NCI-H524 (cell line): ENCODE data around the gene TAB2.

ENCODE experiments used
- DNase-seq, 2 experiments: peaks; one replicate each; lab custom pipeline; 2025; lab: John Stamatoyannopoulos, UW

Gene TAB2

GRCh38 chr6:149372062-149372461 lies 54.5 kb downstream of the TAB2 start:
- DNase-seq: no peak

- DNase-seq: no peak
These were observed 56.0 kb downstream of the TAB2 start for GRCh38 chr6:149373511-149373910.

DNA sequence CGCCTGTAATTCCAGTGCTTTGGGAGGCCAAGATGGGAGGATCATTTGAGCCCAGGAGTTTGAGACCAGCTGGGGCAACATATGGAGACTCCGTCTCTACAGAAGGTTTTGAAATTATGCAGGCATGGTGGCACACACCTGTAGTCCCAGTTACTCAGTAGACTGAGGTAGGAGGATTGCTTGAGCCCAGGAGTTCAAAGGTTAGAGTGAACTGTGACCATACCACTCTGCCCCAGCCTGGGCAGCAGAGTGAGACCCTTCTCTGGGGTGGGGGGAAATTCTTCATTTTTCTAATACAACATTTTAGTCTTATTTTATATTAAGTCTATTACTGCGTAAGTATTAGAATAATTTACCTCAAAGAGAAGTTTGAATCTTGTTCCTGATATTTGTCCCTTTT lies 62.5 kb downstream of the TAB2 start:
- no peak for DNase-seq

- no peak for DNase-seq
These were observed 63.0 kb downstream of the TAB2 start for GRCh38 chr6:149380523-149380922.

GRCh38 chr6:149383371-149383770 lies 65.9 kb downstream of the TAB2 start:
- DNase-seq: no peak

DNA sequence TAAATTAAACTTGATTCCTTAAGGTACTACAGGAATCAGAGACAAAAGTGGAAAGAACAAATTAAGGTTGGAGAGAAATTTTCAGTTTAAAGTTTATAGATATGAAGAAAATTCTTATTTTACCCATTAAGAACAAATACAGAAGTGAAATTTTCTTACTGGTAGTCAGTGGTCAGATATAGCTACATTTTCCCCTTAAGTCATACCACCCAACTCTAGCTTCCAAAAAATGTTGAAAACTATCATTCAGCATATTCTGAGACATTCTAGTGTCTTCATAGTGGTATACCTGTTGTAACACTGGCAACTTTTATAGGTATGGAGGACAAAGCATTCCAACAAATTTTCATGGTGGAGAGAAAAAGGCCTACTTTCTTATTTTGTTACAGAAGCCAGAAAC lies 67.0 kb downstream of the TAB2 start:
- no peak for DNase-seq

DNA sequence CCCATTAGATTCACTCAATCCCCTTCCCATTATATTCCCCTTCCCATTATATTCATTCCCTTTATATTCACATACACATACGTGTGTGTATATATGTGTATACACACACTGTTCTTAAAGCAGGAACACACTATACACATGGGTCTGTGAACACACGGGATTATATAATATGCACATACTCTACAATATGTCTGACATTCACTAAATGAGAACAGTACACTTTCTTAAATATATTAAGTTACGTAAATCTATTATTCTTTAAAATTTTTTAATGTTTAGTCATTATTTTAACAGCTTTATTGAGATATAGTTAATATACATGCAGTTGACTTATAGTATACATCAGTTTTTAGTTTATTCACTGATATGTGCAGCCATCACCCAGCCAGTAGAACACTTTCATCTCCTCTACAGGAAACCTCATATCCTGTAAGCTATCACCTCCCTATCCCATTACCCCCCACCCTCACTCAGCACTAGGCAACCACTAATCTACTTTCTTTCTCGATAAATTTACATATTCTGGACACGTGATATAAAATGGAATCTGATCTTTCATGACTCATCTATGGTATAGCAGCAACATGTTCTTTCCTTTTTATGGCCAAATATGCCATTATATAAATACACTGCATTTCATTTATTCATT lies 68.6 kb downstream of the TAB2 start:
- no peak for DNase-seq

- no peak for DNase-seq
These were observed 70.4 kb downstream of the TAB2 start for GRCh38 chr6:149387779-149388512.

DNA sequence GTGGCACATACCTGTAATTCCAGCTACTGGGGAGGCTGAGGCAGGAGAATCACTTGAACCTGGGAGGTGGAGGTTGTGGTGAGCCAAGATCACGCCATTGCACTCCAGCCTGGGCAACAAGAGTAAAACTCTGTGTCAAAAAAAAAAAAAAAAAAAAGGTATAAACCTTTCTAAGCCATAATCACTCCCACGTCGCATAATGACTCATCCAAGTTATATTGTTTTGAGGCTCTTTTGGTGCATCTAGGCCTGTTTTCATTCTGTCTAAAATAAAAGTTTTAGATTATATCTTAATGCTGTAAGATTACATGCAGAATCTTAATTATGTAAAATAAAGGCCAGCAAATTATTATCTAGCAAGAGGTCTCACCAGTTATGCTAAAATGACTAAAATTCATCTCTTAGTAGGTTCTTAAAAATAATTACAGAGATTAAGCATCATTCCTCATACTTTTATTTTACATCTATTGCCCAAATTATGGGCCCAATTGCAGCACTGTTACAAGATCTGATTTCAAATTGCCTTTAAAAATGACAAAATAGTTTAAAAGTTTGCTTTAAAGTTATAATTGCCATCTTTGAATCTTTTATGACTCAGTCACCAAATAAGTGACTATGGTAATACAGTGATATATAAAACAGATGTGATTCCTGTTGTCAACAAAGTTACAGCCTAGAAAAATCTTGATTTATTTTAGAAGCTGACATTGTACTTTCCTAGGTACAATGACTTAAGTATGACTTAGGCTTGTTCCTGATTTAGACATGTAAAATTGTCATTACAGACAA lies 72.2 kb downstream of the TAB2 start:
- DNase-seq: no peak

- DNase-seq: no peak
These were observed 74.6 kb downstream of the TAB2 start for GRCh38 chr6:149392093-149392492.

GRCh38 chr6:149392535-149392934 lies 75.0 kb downstream of the TAB2 start:
- DNase-seq: no peak

GRCh38 chr6:149393002-149393679 lies 75.6 kb downstream of the TAB2 start:
- no peak for DNase-seq

GRCh38 chr6:149395185-149395584 lies 77.7 kb downstream of the TAB2 start:
- DNase-seq: no peak

DNA sequence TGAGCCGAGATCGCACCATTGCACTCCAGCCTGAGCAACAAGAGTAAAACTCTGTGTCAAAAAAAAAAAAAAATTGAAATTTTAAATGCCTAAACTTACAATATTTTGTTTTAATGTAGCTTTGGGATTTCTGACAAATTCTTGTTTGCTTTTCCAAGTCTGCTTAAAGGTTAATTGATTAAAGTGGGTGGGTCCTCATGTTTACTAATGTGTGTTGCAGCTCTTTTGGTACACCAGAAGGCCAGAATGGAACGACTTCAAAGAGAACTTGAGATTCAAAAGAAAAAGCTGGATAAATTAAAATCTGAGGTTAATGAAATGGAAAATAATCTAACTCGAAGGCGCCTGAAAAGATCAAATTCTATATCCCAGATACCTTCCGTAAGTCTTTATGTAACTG lies 79.9 kb downstream of the TAB2 start:
- DNase-seq: no peak

DNA sequence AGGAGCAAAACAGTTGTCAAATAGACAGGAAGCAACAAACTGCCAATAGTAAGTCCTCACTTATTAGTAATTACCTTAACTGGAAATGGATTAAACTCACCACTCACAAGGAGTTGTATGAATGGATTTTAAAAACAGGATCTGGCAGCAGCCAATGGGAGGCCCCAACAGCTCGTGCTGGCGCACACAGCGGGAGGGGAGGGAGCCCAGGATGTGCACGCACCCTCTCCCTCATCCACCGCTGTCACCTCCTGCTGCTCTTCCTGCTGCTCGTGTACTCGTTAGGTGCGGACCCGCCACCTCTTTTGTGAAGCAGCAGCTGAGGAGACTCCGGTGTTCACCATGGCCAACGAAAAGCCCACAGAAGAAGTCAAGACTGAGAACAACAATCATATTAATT lies 82.5 kb downstream of the TAB2 start, which contains the start of gene SUMO4:
Gene SUMO4, plus strand, starts transcription at position 213 of the 400 bp plus-strand sequence. Its CDS starts 130 bp downstream, at position 343.
- no peak for DNase-seq

DNA sequence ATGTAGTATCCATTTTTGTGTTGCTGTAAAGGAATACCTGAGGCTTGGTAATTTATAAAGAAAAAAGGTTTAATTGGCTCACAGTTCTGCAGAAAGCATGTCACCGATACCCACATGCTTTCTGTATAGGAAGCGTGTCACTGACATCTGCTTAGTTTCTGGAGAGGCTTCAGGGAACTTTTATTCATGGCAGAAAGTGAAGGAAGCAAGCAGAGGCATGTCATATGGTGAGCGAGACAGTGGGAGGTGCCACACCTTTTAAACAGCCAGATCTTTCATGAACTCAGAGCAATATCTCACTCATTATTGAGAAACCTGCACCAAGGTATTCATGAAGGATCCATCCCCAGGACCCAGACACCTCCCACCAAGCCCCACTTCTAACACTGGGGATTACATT lies 86.0 kb downstream of the TAB2 start:
- DNase-seq: no peak

GRCh38 chr6:149405823-149406765 lies 88.6 kb downstream of the TAB2 start:
- no peak for DNase-seq

GRCh38 chr6:149409617-149410016 lies 92.1 kb downstream of the TAB2 start:
- DNase-seq: no peak

- no peak for DNase-seq
These were observed 93.0 kb downstream of the TAB2 start for GRCh38 chr6:149410557-149410956.

GRCh38 chr6:149414009-149414408 lies 96.5 kb downstream of the TAB2 start:
- no peak for DNase-seq

DNA sequence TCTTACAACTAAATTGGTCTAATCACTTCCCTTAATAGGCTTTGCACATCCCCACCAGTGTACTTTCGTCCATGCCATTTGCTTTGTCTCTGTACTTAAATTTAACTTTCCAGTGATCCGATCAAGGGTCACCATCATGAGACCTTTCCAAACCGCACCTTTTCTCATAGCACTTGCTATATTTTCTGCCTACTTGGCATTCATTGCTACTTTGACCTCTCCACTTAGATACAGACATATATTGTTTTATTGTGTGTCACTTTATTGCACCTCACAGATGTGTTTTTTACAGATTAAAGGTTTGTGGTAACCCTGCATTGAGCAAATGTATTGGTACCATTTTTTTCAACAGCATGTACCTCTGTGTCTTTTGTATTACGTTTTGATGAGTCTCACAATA lies 97.3 kb downstream of the TAB2 start:
- no peak for DNase-seq
